OCI-LY7 (cell line): Measurements from ENCODE around the gene XRRA1.

Experiments used
- CTCF ChIP-seq: fragments of 200-600 bp; sonication (generic); conservative IDR thresholded peaks from 2 replicates; pipeline ENCODE4 v1.5.1; 2014; ENCODE audit warnings: mild to moderate bottlenecking, antibody characterized with exemption, low read length, moderate library complexity, mixed read lengths
- EZH2phosphoT487 ChIP-seq: fragments of 200-600 bp; sonication (generic); IDR thresholded peaks from 2 replicates; pipeline ENCODE4 v1.6.1; 2018; ENCODE audit warnings: low read depth, borderline replicate concordance, mild to moderate bottlenecking, mixed run types, antibody characterized with exemption, low read length, moderate library complexity, mixed read lengths

- TF ChIP-seq CTCF: no peak
- no peak for TF ChIP-seq EZH2phosphoT487
Observed at GRCh38 chr11:74989260-74989638, 40.4 kb upstream of the XRRA1 start.
